Neural crest cell (in vitro differentiated cells): ENCODE results near the gene CPSF7. TPM values are rescaled to one million over a fixed set of nuclear protein-coding genes. Genes with fewer than 3 reads are reported as not detected.

ENCODE experiments used
- DNase-seq: peaks from one replicate; pipeline ENCODE4 v3.0.0; 2021; ENCODE audit warnings: low read depth, mixed read lengths, low spot score
- H3K27ac Mint-ChIP-seq: one replicate; pipeline ENCODE4 v1.8.0; 2021; ENCODE audit warnings: mild to moderate bottlenecking, mixed read lengths; ENCODE audit not compliant: unreplicated experiment
- H3K27me3 Mint-ChIP-seq: 2 replicates; pipeline ENCODE4 v1.8.0; 2021; ENCODE audit warnings: low read depth, mild to moderate bottlenecking, mixed read lengths
- H3K36me3 Mint-ChIP-seq: 2 replicates; pipeline ENCODE4 v1.8.0; 2021; ENCODE audit warnings: low read depth, mild to moderate bottlenecking, mixed read lengths
- H3K4me1 Mint-ChIP-seq: 2 replicates; pipeline ENCODE4 v1.8.0; 2021; ENCODE audit warnings: mixed read lengths
- H3K4me3 Mint-ChIP-seq: one replicate; pipeline ENCODE4 v1.8.0; 2021; ENCODE audit warnings: mild to moderate bottlenecking, mixed read lengths
- H3K9me3 Mint-ChIP-seq: 2 replicates; pipeline ENCODE4 v1.8.0; 2021; ENCODE audit warnings: mixed read lengths
- CTCF ChIP-seq: fragments of 200-600 bp; sonication (generic); conservative IDR thresholded peaks from 2 replicates; pipeline ENCODE4 v1.5.0; 2021; ENCODE audit warnings: antibody characterized with exemption, mild to moderate bottlenecking
- total RNA-seq: library from RNA; stranded (reverse); gene quantifications from 2 replicates; pipeline ENCODE4 v1.2.1, GENCODE V29; 2021

Gene CPSF7
- total RNA-seq, 1 donor from 2014 or later: 144 TPM

GRCh38 chr11:61460986-61461385, 31.2 kb upstream of the CPSF7 start:
- H3K9me3 Mint-ChIP-seq: no peaks in the 10 kb centered on the region
- H3K4me1 Mint-ChIP-seq: no peaks in the 10 kb centered on the region
- H3K36me3 Mint-ChIP-seq: peaks cover 8% of the 10 kb centered on the region
- no peak for DNase-seq
- H3K27ac Mint-ChIP-seq: no peak overlapping the region
- H3K27me3 Mint-ChIP-seq: no peaks in the 10 kb centered on the region
- no peak for TF ChIP-seq CTCF
- no peak overlapping the region for H3K4me3 Mint-ChIP-seq

GRCh38 chr11:61460474-61460881, 30.7 kb upstream of the CPSF7 start:
- Mint-ChIP-seq H3K9me3 (no peaks in the 10 kb centered on the region), H3K27ac (no peak overlapping the region), H3K4me3 (no peak overlapping the region), H3K36me3 (peaks cover 11% of the 10 kb centered on the region), H3K27me3 (no peaks in the 10 kb centered on the region), H3K4me1 (no peaks in the 10 kb centered on the region)
- no peak for DNase-seq
- TF ChIP-seq CTCF: no peak

GRCh38 chr11:61454520-61454919, 24.7 kb upstream of the CPSF7 start:
- H3K4me1 Mint-ChIP-seq: no peaks in the 10 kb centered on the region
- H3K27ac Mint-ChIP-seq: peak overlapping the region; percentile 96
- TF ChIP-seq CTCF: no peak
- DNase-seq: no peak
- H3K4me3 Mint-ChIP-seq: no peak overlapping the region
- no peaks in the 10 kb centered on the region for H3K9me3 Mint-ChIP-seq
- H3K36me3 Mint-ChIP-seq: peaks cover 20% of the 10 kb centered on the region
- no peaks in the 10 kb centered on the region for H3K27me3 Mint-ChIP-seq

DNA sequence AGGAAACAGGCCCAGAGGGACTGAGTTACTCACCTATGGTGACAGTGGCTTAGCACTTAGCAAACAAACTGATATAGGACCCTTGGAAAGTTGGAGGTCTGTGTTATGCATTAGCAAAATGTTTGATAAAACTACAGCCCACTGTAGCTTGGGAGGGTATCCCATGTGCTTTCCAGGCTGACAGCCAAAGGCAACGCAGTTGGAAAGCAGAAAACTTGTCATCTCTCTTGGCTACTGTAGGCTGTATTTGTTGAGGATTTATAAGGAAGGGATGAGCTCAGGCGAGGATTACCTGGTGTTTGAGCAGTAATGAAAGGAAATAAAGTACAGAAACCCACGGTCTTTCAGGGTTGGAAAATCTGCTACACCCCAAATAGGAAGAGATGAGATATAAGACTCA, 23.9 kb upstream of the CPSF7 start:
- TF ChIP-seq CTCF: no peak
- no peak overlapping the region for H3K27ac Mint-ChIP-seq
- DNase-seq: no peak
- H3K4me1 Mint-ChIP-seq: no peaks in the 10 kb centered on the region
- no peaks in the 10 kb centered on the region for H3K27me3 Mint-ChIP-seq
- H3K4me3 Mint-ChIP-seq: no peak overlapping the region
- H3K9me3 Mint-ChIP-seq: no peaks in the 10 kb centered on the region
- peaks cover 20% of the 10 kb centered on the region for H3K36me3 Mint-ChIP-seq

GRCh38 chr11:61452825-61453224, 23.1 kb upstream of the CPSF7 start:
- Mint-ChIP-seq H3K4me3 (no peak overlapping the region), H3K27ac (no peak overlapping the region), H3K36me3 (peaks cover 20% of the 10 kb centered on the region), H3K27me3 (no peaks in the 10 kb centered on the region), H3K4me1 (no peaks in the 10 kb centered on the region), H3K9me3 (no peaks in the 10 kb centered on the region)
- no peak for DNase-seq
- no peak for TF ChIP-seq CTCF

GRCh38 chr11:61448552-61448927, 18.8 kb upstream of the CPSF7 start:
- no peak overlapping the region for H3K4me3 Mint-ChIP-seq
- H3K27ac Mint-ChIP-seq: no peak overlapping the region
- TF ChIP-seq CTCF: no peak
- DNase-seq: no peak
- no peaks in the 10 kb centered on the region for H3K27me3 Mint-ChIP-seq
- H3K9me3 Mint-ChIP-seq: no peaks in the 10 kb centered on the region
- H3K36me3 Mint-ChIP-seq: peaks cover 8% of the 10 kb centered on the region
- peaks cover 9% of the 10 kb centered on the region for H3K4me1 Mint-ChIP-seq
